Lung (tissue), 12 donors: ENCODE data around the gene MATN3. TPM values are rescaled to one million over a fixed set of nuclear protein-coding genes. Genes with fewer than 3 reads are reported as not detected.

Source experiments
- ATAC-seq: fragments of 200-7000 bp; cut with Tn5 transposase; one replicate; pipeline ENCODE4 v1.9.1; 2020; ENCODE audit warnings: moderate number of reproducible peaks; ENCODE audit not compliant: insufficient read depth, low FRiP score
- DNase-seq, 3 donors: peaks; one replicate each; pipeline ENCODE4 v3.0.0-alpha.2; 2013 to 2017
- H3K27ac ChIP-seq, 2 donors: one replicate each; pipeline ENCODE4 v1.5.1; 2013; ENCODE audit warnings: mild to moderate bottlenecking in 2 of 2, moderate library complexity in 2 of 2, control low read depth in 1 of 2, inconsistent platforms in 1 of 2, low read depth in 1 of 2, low read length in 1 of 2
- H3K27me3 ChIP-seq, 3 donors: one replicate each; pipeline ENCODE4 v1.5.1; 2013; ENCODE audit warnings: low read length in 2 of 3; ENCODE audit not compliant: control insufficient read depth in 3 of 3, insufficient read depth in 3 of 3
- H3K36me3 ChIP-seq, 4 donors: one replicate each; pipeline ENCODE4 v1.5.1; 2013; ENCODE audit warnings: low read length in 4 of 4, mild to moderate bottlenecking in 1 of 4, moderate library complexity in 1 of 4; ENCODE audit not compliant: control insufficient read depth in 4 of 4, insufficient read depth in 4 of 4
- H3K4me1 ChIP-seq, 5 donors: one replicate each; pipeline ENCODE4 v1.5.1; 2013; ENCODE audit warnings: low read length in 5 of 5, mild to moderate bottlenecking in 2 of 5, moderate library complexity in 1 of 5; ENCODE audit not compliant: control insufficient read depth in 5 of 5, insufficient read depth in 5 of 5
- H3K4me3 ChIP-seq: one replicate; pipeline ENCODE4 v1.5.1; 2013; ENCODE audit warnings: mild to moderate bottlenecking, control low read depth, moderate library complexity
- H3K9ac ChIP-seq, 2 donors: one replicate each; pipeline ENCODE4 v1.5.1; 2013; ENCODE audit warnings: low read length in 2 of 2, control low read depth in 1 of 2; ENCODE audit not compliant: insufficient read depth in 1 of 2
- H3K9me3 ChIP-seq, 4 donors: one replicate each; pipeline ENCODE4 v1.5.1; 2013; ENCODE audit warnings: low read length in 3 of 4, mild to moderate bottlenecking in 1 of 4, moderate library complexity in 1 of 4; ENCODE audit not compliant: control insufficient read depth in 4 of 4, insufficient read depth in 3 of 4
- WGBS, 2 donors: extraction: QIAGEN DNeasy Blood & Tissue Kit; methylation state at CpG; one replicate each; pipeline ENCODE4 v1.1.7; 2013; 5-methylcytosine and 5-hydroxymethylcytosine counted together
- polyA plus RNA-seq, 2 donors: library from polyadenylated mRNA; stranded (reverse); fragments of 200-250 nt; gene quantifications; one replicate each; pipeline ENCODE4 v1.2.1, GENCODE V29; 2013
- total RNA-seq, 2 donors: library from RNA; depleted of rRNA in 1 of 2; stranded (reverse); fragments of >200 nt in 1 of 2; gene quantifications; one replicate each; pipeline ENCODE4 v1.2.1, GENCODE V29; 2014 to 2021
- TF ChIP-seq, protein P1 (sequence below): IDR thresholded peaks from 2 replicates; pipeline ENCODE4 v1.5.1; 2012; ENCODE audit warnings: mild to moderate bottlenecking; ENCODE audit errors: control extremely low read depth, extremely low read depth
- donor health status: control.
- donor health status: control.
- donor health status: Bipolar disorder and iron deficiency.
- donor health status: healthy.
- donor health status: DM: yes; HTN: yes; CAD: no.

The MATN3 gene
- total and polyA plus RNA-seq, 4 donors = 2.7 to 3.6 (median 3.0) TPM

DNA sequence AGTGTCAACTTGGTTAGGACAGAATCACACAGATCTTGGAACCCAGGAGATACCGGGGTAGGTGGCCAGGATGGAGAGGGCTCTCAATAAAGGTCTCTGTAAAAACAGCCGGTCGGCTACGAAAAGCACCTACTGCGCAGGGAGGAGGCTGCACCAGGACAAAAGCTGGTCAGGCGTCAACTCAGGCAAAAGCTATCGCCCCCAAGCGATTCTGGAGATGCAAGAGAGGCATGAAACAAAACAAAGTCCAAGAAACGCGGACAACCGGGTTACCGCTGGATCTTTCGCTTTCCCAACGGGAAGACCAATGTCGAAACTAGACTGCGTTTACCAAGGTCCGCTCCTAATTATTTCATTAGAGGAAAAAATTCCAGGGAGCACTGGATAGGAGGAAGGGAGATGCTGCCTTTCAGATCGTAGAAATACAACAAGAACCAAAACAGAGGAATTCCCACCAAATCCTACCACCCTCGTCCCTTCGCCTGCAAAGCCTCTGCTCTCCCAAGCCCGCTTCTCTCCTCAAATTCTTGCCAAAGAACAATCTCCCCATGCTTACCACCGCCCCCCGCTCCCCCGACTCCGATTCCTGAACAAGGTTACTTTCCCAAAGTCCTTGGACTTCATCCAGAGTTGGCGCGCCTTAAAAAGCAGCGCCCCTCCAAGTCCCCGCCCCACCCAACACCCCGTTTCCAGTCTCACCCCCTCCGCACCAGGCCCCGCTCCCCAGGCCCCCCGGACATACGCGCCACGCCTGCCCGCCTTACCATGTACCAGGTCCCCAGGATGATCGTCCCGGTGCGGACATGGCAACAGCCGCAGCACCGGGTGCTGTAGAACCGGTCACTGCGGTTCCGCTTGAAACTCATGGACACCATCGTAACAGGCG lies 38.4 kb upstream of the MATN3 start:
- Histone ChIP-seq H3K4me3 (peak overlapping the region; percentile 59), H3K4me1 (peaks cover 1 to 30% (median 10%) of the 10 kb centered on the region in 5 donors), H3K27me3 (no peaks in the 10 kb centered on the region), H3K9me3 (no peaks in the 10 kb centered on the region), H3K36me3 (peaks cover 0 to 11% (median 2%) of the 10 kb centered on the region in 4 donors), H3K9ac (peak overlapping the region; percentile 97 to 100), H3K27ac (peak overlapping the region; percentile 95)
- no peak for ATAC-seq
- peak; percentile 73 to 87 (median 87) for DNase-seq
- TF ChIP-seq, protein P1, sequence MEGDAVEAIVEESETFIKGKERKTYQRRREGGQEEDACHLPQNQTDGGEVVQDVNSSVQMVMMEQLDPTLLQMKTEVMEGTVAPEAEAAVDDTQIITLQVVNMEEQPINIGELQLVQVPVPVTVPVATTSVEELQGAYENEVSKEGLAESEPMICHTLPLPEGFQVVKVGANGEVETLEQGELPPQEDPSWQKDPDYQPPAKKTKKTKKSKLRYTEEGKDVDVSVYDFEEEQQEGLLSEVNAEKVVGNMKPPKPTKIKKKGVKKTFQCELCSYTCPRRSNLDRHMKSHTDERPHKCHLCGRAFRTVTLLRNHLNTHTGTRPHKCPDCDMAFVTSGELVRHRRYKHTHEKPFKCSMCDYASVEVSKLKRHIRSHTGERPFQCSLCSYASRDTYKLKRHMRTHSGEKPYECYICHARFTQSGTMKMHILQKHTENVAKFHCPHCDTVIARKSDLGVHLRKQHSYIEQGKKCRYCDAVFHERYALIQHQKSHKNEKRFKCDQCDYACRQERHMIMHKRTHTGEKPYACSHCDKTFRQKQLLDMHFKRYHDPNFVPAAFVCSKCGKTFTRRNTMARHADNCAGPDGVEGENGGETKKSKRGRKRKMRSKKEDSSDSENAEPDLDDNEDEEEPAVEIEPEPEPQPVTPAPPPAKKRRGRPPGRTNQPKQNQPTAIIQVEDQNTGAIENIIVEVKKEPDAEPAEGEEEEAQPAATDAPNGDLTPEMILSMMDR = no peak
- 0% methylated on average over 47 of the region's 47 CpGs for WGBS, 2 donors

- peak; percentile 41 to 92 (median 86) for DNase-seq
- Histone ChIP-seq H3K36me3 (peaks cover 0 to 11% (median 2%) of the 10 kb centered on the region in 4 donors), H3K27me3 (no peaks in the 10 kb centered on the region), H3K27ac (peak overlapping the region; percentile 95), H3K4me3 (peak overlapping the region; percentile 59), H3K4me1 (peaks cover 2 to 33% (median 10%) of the 10 kb centered on the region in 5 donors), H3K9me3 (no peaks in the 10 kb centered on the region), H3K9ac (peak overlapping the region; percentile 97 to 100)
- 0 to 1% methylated on average over 10 of the region's 10 CpGs for WGBS, 2 donors
- TF ChIP-seq, protein P1 = no peak
- ATAC-seq = no peak
These were observed 37.7 kb upstream of the MATN3 start for GRCh38 chr2:20050104-20050645.

DNA sequence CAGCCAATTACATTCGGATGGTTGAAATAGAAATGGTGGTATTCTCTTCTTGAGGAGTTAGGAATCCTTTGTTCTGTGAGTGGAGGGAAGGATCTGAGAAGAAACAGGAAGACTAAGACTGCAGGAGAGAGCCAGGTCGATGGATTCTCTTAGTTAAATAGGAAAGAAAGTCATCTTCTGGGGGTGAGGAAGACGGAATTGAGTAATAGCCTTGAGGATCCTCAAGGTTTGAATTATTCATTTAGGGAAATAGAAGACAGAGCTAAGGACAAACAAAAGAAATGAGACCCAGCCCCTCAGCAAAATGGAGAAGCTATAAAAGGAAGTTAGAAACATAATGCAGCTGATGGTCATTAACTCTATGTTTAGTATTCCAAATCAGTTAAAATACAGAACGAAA lies 37.2 kb upstream of the MATN3 start:
- DNase-seq = peak in 2 of 3 donors; percentile 63 to 78
- peak overlapping the region; percentile 97 to 100 for H3K9ac ChIP-seq
- H3K4me3 ChIP-seq = no peak overlapping the region
- TF ChIP-seq, protein P1 = no peak
- H3K4me1 ChIP-seq = peaks cover 3 to 33% (median 10%) of the 10 kb centered on the region in 5 donors
- no peaks in the 10 kb centered on the region for H3K9me3 ChIP-seq
- 1 to 3% methylated on average over 4 of the region's 4 CpGs for WGBS, 2 donors
- peak overlapping the region in 1 of 2 donors; percentile 24 for H3K27ac ChIP-seq
- H3K27me3 ChIP-seq = no peaks in the 10 kb centered on the region
- peaks cover 0 to 11% (median 2%) of the 10 kb centered on the region in 4 donors for H3K36me3 ChIP-seq
- no peak for ATAC-seq
